CD4-positive, alpha-beta T cell (primary cell): ENCODE results near the gene ZNF182. TPM values are rescaled to one million over a fixed set of nuclear protein-coding genes. Genes with fewer than 3 reads are reported as not detected.

Source experiments
- ATAC-seq: fragments of 200-7000 bp; cut with Tn5 transposase; one replicate; pipeline ENCODE4 v1.10.0; 2022; ENCODE audit warnings: mild to moderate bottlenecking; ENCODE audit not compliant: poor library complexity
- CTCF ChIA-PET: fragments of 350-600 bp; sonication (Branson Sonifier 250); formaldehyde crosslinking; loops from one replicate; lab custom pipeline; 2021; ENCODE audit warnings: antibody characterized with exemption, inconsistent platforms; lab: Charles Lee
- POLR2A ChIA-PET: fragments of 350-600 bp; sonication (Branson Sonifier 250); formaldehyde crosslinking; loops from one replicate; lab custom pipeline; 2021; ENCODE audit warnings: antibody characterized with exemption, inconsistent platforms; lab: Charles Lee
- DNase-seq, 14 experiments: peaks; one replicate each; pipeline ENCODE4 v3.0.0-alpha.2; 2013 to 2020; ENCODE audit warnings: mixed read lengths in 2 of 14
- H3K27ac ChIP-seq, 2 donors: one replicate each; pipeline versions ENCODE4 v1.5.1 to v1.7.0; 2013; ENCODE audit warnings: low read length in 2 of 2, low read depth in 1 of 2, mild to moderate bottlenecking in 1 of 2
- H3K27me3 ChIP-seq, 2 experiments: 1 replicate in 1 of 2; 2 replicates in 1 of 2; pipeline versions ENCODE4 v1.6.1 to v1.7.0; 2013; ENCODE audit warnings: low read length in 2 of 2, control low read depth in 1 of 2, mild to moderate bottlenecking in 1 of 2, moderate library complexity in 1 of 2; ENCODE audit not compliant: insufficient read depth in 2 of 2, control insufficient read depth in 1 of 2
- H3K36me3 ChIP-seq: one replicate; pipeline ENCODE4 v1.6.1; 2013; ENCODE audit warnings: low read length, control low read depth; ENCODE audit not compliant: insufficient read depth
- H3K4me1 ChIP-seq: one replicate; pipeline ENCODE4 v1.6.1; 2013; ENCODE audit warnings: low read length, control low read depth; ENCODE audit not compliant: insufficient read depth
- H3K4me3 ChIP-seq: one replicate; pipeline ENCODE4 v1.5.1; 2013; ENCODE audit warnings: mild to moderate bottlenecking, low read length, moderate library complexity
- H3K9me3 ChIP-seq, 2 experiments: 1 replicate in 1 of 2; 2 replicates in 1 of 2; pipeline versions ENCODE4 v1.6.1 to v1.7.0; 2013; ENCODE audit warnings: low read length in 2 of 2, mild to moderate bottlenecking in 2 of 2, control low read depth in 1 of 2, moderate library complexity in 1 of 2; ENCODE audit not compliant: control insufficient read depth in 1 of 2, insufficient read depth in 1 of 2
- H3K27ac Mint-ChIP-seq: one replicate; pipeline ENCODE4 v1.8.0; 2020; ENCODE audit warnings: mixed read lengths
- H3K27me3 Mint-ChIP-seq: one replicate; pipeline ENCODE4 v1.8.0; 2021; ENCODE audit warnings: mixed read lengths
- H3K36me3 Mint-ChIP-seq: one replicate; pipeline ENCODE4 v1.8.0; 2021; ENCODE audit warnings: low read depth, mixed read lengths
- H3K4me1 Mint-ChIP-seq: one replicate; pipeline ENCODE4 v1.8.0; 2021; ENCODE audit warnings: low read depth, mixed read lengths
- H3K4me3 Mint-ChIP-seq: one replicate; pipeline ENCODE4 v1.8.0; 2020; ENCODE audit warnings: mild to moderate bottlenecking, mixed read lengths
- H3K9me3 Mint-ChIP-seq: one replicate; pipeline ENCODE4 v1.8.0; 2020; ENCODE audit warnings: mixed read lengths
- intact Hi-C, 2 experiments: fragments of 100-400 bp; cut with DNase I in 1 of 2; cut with micrococcal nuclease in 1 of 2; formaldehyde crosslinking; loops; one replicate each; pipeline versions ENCODE4 v1.15.1 to v1.9.0; 2023 to 2025; cut with DNase I, micrococcal nuclease
- total RNA-seq, 174 experiments: library from RNA in 2 of 174; stranded (reverse) in 2 of 174; gene quantifications; one replicate each; pipeline ENCODE4 v1.2.3 and lab custom pipeline; 2021 to 2026
- TF ChIP-seq, protein P1 (sequence below): fragments of 200-600 bp; IDR thresholded peaks from one replicate; pipeline ENCODE4 v1.8.0; 2022; ENCODE audit warnings: antibody characterized with exemption, mild to moderate bottlenecking

The ZNF182 gene
- total RNA-seq, 2 experiments from 2014 or later = 4.8 to 5.0 TPM

DNA sequence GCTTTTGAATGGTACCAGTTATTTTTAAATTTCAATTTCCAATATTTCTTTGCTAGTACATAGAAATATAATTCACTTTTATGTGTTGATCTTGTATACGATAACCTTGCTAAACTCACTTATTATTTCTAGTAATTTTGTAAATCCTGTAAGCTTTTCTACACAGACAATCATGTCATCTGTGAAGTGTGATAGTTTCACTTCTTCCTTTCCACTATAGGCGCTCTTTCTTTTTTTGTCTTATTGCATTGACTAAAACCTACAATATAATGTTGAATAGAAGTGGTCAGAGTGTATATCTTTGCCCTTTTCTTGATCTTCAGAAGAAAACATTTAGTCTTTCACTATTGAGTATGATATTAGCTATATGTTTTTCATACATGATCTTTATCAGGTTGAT lies 76.6 kb downstream of the ZNF182 start:
- no peak overlapping the region for H3K27ac Mint-ChIP-seq
- ChIA-PET CTCF (no interaction called here), POLR2A (no interaction called here)
- TF ChIP-seq, protein P1, sequence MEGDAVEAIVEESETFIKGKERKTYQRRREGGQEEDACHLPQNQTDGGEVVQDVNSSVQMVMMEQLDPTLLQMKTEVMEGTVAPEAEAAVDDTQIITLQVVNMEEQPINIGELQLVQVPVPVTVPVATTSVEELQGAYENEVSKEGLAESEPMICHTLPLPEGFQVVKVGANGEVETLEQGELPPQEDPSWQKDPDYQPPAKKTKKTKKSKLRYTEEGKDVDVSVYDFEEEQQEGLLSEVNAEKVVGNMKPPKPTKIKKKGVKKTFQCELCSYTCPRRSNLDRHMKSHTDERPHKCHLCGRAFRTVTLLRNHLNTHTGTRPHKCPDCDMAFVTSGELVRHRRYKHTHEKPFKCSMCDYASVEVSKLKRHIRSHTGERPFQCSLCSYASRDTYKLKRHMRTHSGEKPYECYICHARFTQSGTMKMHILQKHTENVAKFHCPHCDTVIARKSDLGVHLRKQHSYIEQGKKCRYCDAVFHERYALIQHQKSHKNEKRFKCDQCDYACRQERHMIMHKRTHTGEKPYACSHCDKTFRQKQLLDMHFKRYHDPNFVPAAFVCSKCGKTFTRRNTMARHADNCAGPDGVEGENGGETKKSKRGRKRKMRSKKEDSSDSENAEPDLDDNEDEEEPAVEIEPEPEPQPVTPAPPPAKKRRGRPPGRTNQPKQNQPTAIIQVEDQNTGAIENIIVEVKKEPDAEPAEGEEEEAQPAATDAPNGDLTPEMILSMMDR = no peak
- H3K36me3 Mint-ChIP-seq = no peaks in the 10 kb centered on the region
- H3K9me3 Mint-ChIP-seq = no peaks in the 10 kb centered on the region
- H3K4me1 Mint-ChIP-seq = no peaks in the 10 kb centered on the region
- no peaks in the 10 kb centered on the region for H3K9me3 ChIP-seq
- H3K4me1 ChIP-seq = no peaks in the 10 kb centered on the region
- H3K27me3 ChIP-seq = no peaks in the 10 kb centered on the region
- intact Hi-C loops = no loop called here
- ATAC-seq (no peak), DNase-seq (no peak)
- H3K27me3 Mint-ChIP-seq = no peaks in the 10 kb centered on the region
- no peak overlapping the region for H3K4me3 Mint-ChIP-seq
- H3K4me3 ChIP-seq = no peak overlapping the region
- no peaks in the 10 kb centered on the region for H3K36me3 ChIP-seq
- H3K27ac ChIP-seq = no peak overlapping the region

Other genes starting within 250 kb of the ZNF182 start
- gene ZNF81, start 167.1 kb downstream of the ZNF182 start, total RNA-seq = 1 to 10 TPM; 5.1 to 5.7 TPM
- gene SPACA5, start 3.0 kb upstream of the ZNF182 start, total RNA-seq = not detected
- gene ZNF630, start 67.7 kb upstream of the ZNF182 start, total RNA-seq = 1 to 10 TPM; 1.2 to 1.9 TPM
- not detected for gene SPACA5B, start 126.6 kb upstream of the ZNF182 start, total RNA-seq
- not detected for gene SSX5, start 192.8 kb upstream of the ZNF182 start, total RNA-seq